ENCODE measurements around the gene MBD3L2. TPM values are rescaled to one million over a fixed set of nuclear protein-coding genes. Genes with fewer than 3 reads are reported as not detected.
"Not testable (repeated sequence)": the region's sequence is repeated elsewhere in the genome, so short reads cannot be mapped to it uniquely, and the experiment has no call there.

The MBD3L2 gene
- not detected for total RNA-seq
- long read RNA-seq, result 0 reads

DNA sequence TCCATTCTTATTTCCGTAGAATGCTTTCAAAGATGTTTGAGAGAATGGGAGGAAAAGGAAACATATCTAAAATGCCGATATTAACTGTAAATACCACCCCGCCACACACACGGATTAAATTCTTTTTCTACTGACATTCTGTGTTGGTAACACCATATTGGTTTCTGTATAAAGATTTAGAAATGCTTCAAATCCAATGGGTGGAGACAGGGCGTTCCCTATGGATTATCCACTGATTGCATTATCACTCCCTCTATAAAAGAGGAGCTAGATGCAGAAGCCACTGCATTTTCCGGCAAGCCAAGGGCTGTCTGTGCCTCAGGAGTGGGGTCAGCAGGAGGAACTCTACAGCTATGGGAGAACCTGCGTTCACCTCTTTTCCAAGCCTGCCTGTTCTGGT, at the start of gene MBD3L2:
Gene MBD3L2, plus strand, starts transcription at position 301 of the 400 bp plus-strand sequence. Its CDS starts 53 bp downstream, at position 354.
- DNase-seq; ATAC-seq; intact Hi-C loops (cut with micrococcal nuclease): not testable (repeated sequence)

- no peak for DNase-seq
- intact Hi-C loops (cut with micrococcal nuclease), result no loop called here
- ATAC-seq, result no peak
Measured at GRCh38 chr19:6999933-7000332, 49.2 kb upstream of the MBD3L2 start.

- DNase-seq (no peak), ATAC-seq (peak; percentile 30)
- intact Hi-C loops (cut with micrococcal nuclease), result no loop called here
Measured at GRCh38 chr19:7000333-7000732, 48.8 kb upstream of the MBD3L2 start.

DNA sequence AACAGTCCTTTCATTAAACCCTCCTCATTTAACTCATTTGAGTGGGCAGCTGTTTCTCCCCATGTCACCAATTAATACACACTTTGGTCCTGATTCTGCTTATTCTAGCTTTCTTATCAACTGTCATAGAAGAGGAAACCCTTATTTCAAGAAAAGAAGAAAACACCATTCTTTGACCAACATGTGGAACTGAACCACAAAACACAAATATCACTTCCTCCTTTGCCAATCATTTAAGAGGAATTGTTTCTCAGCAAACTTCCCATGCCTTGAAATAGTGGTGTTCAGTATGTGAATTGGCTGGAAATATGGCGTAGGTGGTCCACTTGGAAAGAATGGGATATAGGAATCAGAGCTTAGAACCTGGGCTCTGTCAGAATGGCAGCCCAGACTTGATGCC, 48.3 kb upstream of the MBD3L2 start:
- no peak for ATAC-seq
- no peak for DNase-seq
- intact Hi-C loops (cut with micrococcal nuclease), result no loop called here

- no peak for DNase-seq
- no peak for ATAC-seq
- intact Hi-C loops (cut with micrococcal nuclease), result no loop called here
Measured at GRCh38 chr19:7004313-7004931, 44.7 kb upstream of the MBD3L2 start.

GRCh38 chr19:7006135-7006704, 42.9 kb upstream of the MBD3L2 start:
- no peak for ATAC-seq
- intact Hi-C loops (cut with micrococcal nuclease), result no loop called here

GRCh38 chr19:7007859-7008258, 41.3 kb upstream of the MBD3L2 start:
- intact Hi-C loops (cut with micrococcal nuclease), result no loop called here
- no peak for ATAC-seq
- no peak for DNase-seq

More at GRCh38 chr19:7006135-7006704, 42.9 kb upstream of the MBD3L2 start:
- DNase-seq, result no peak

DNA sequence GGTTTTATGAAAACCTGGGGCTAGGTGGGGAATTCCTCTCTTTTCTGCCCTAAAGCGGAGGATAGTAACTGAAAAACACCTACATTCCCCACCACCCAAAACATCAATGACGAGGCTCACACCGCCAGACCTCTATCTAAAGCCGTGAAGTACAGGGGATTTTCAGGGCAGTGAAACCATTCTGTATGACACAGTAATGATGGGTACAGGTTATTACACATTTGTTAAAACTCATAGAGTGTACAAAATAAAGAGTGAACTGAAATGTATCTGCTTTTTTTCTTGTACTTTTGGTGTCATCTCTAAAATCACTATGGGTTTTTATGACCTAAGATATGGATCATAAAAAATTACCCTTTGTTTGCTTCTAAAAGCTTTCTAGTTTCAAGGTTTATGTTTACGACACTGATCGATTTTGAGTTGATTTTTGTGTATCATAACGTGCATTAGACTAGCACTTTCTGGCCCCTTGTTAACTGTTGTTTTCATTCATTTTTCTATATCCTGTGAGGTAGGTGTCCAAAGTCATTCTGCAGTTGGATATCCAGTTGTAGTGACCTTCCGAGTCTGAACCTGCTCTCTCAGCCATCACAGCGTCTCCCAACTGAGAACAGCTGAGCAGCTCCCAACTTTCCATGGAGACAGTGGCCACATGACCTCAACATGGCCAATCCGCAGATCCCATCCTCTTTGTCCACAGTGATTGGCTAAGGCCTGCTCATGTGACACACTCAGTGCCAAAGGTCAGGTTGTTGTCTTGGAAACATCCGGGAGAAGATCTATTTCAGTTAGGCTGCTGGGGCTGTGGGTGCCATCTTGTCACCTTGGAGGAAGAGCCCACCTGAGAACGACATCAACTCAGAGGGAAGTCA, 38.2 kb upstream of the MBD3L2 start:
- ATAC-seq (no peak), DNase-seq (no peak)
- intact Hi-C loops (cut with micrococcal nuclease), result no loop called here

GRCh38 chr19:7013678-7014077, 35.4 kb upstream of the MBD3L2 start:
- ATAC-seq, result no peak
- intact Hi-C loops (cut with micrococcal nuclease), result no loop called here
- DNase-seq, result no peak

GRCh38 chr19:7018828-7019227, 30.3 kb upstream of the MBD3L2 start:
- ATAC-seq (no peak), DNase-seq (no peak)
- intact Hi-C loops (cut with micrococcal nuclease), result no loop called here

DNA sequence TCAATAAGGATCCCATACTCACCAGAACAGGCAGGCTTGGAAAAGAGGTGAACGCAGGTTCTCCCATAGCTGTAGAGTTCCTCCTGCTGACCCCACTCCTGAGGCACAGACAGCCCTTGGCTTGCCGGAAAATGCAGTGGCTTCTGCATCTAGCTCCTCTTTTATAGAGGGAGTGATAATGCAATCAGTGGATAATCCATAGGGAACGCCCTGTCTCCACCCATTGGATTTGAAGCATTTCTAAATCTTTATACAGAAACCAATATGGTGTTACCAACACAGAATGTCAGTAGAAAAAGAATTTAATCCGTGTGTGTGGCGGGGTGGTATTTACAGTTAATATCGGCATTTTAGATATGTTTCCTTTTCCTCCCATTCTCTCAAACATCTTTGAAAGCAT, 27.8 kb upstream of the MBD3L2 start, which contains the start of gene MBD3L2B:
Gene MBD3L2B, minus strand, starts transcription at position 101 of the 400 bp plus-strand sequence. Its CDS starts 34 bp downstream, at position 67.
- ATAC-seq; intact Hi-C loops (cut with micrococcal nuclease); DNase-seq: not testable (repeated sequence)

- intact Hi-C loops (cut with micrococcal nuclease), result not testable (repeated sequence)
Measured at GRCh38 chr19:7028790-7029189, 20.3 kb upstream of the MBD3L2 start.

DNA sequence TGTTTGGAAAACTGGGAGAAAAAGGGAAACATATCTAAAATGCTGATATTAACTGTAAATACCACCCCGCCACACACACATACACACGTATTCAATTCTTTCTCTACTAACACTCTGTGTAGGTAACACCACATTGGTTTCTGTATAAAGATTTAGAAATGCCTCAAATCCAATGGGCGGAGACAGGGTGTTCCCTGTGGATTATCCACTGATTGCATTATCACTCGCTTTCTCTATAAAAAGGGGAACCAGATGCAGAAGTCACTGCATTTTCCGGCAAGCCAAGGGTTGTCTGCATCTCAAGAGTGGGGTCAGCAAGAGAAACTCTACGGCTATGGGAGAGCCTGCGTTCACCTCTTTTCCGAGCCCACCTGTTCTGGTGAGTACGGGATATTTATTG, 18.8 kb upstream of the MBD3L2 start, which contains the start of gene MBD3L5:
Gene MBD3L5, plus strand, starts transcription at position 301 of the 400 bp plus-strand sequence. Its CDS starts 34 bp downstream, at position 335.
- DNase-seq; ATAC-seq; intact Hi-C loops (cut with micrococcal nuclease): not testable (repeated sequence)

More at GRCh38 chr19:7028790-7029189, 20.3 kb upstream of the MBD3L2 start:
- not testable (repeated sequence) for ATAC-seq, DNase-seq

DNA sequence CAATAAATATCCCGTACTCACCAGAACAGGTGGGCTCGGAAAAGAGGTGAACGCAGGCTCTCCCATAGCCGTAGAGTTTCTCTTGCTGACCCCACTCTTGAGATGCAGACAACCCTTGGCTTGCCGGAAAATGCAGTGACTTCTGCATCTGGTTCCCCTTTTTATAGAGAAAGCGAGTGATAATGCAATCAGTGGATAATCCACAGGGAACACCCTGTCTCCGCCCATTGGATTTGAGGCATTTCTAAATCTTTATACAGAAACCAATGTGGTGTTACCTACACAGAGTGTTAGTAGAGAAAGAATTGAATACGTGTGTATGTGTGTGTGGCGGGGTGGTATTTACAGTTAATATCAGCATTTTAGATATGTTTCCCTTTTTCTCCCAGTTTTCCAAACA, 9.0 kb upstream of the MBD3L2 start, which contains the start of gene MBD3L4:
Gene MBD3L4, minus strand, starts transcription at position 101 of the 400 bp plus-strand sequence. Its CDS starts 35 bp downstream, at position 66.
- intact Hi-C loops (cut with micrococcal nuclease); ATAC-seq; DNase-seq: not testable (repeated sequence)

DNA sequence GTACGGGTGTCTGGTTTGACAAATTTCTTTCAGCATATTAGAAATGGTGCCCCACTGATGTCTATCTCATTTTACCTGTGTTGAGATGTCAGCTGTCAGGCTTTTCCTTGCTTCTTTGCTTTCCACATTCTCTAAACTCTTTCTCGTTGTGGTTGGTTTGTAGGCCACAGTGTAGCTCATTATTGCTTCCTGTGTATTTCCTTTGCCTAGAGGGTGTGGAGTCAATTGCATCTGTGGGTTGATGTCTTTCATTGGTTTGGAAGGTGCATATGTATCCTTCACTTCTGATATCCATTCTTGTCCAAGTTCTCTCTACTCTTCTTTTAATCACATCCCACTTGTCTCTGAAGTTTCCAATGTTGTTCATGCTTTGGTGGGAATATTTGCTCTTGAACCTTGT, 7.6 kb upstream of the MBD3L2 start:
- intact Hi-C loops (cut with micrococcal nuclease); DNase-seq; ATAC-seq: not testable (repeated sequence)

GRCh38 chr19:7051421-7051820, 2.3 kb downstream of the MBD3L2 start:
- intact Hi-C loops (cut with micrococcal nuclease), result not testable (repeated sequence)

DNA sequence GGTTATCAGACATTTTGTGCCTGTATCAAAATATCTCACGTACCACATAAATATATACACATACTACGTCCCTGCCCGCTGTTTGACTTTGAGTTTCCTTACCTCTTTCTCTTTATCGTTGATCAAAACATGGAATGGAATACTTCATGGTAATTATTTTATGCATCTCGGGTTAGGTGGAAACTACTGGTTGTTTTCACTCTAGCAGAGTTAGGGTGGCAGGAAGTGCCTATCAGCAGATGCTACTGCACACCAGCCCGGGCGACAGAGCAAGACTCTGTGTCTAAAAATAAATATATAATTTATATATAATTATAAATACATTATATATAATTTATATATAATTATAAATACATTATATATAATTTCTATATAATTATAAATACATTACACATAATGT, 3.8 kb downstream of the MBD3L2 start:
- DNase-seq; intact Hi-C loops (cut with micrococcal nuclease); ATAC-seq: not testable (repeated sequence)

More at GRCh38 chr19:7051421-7051820, 2.3 kb downstream of the MBD3L2 start:
- not testable (repeated sequence) for ATAC-seq, DNase-seq

- ATAC-seq; DNase-seq; intact Hi-C loops (cut with micrococcal nuclease): not testable (repeated sequence)
Measured at GRCh38 chr19:7054635-7055368, 5.7 kb downstream of the MBD3L2 start.

DNA sequence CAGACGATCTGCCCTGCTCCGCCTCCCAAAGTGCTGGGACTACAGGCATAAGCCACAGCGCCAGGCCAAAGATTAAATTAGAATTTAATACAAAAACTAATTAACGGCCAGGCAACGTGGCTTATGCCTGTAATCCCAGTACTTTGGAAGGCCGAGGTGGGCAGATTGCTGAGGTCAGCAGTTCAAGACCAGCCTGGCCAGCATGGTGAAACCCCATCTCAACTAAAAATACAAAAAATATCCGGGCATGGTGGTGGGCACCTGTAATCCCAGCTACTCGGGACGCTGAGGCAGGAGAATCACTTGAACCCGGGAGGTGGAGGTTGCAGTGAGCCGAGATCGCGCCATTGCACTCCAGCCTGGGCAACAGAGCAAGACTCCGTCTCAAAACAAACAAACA, 6.6 kb downstream of the MBD3L2 start:
- intact Hi-C loops (cut with micrococcal nuclease); ATAC-seq; DNase-seq: not testable (repeated sequence)

Measured in left ventricle myocardium superior (tissue), 1 donor.